HG02852 (cell line): ENCODE results near the gene RNF41.
"Not testable (repeated sequence)": the region's sequence is repeated elsewhere in the genome, so short reads cannot be mapped to it uniquely, and the experiment has no call there.

Source experiments
- ATAC-seq: cut with Tn5 transposase; IDR thresholded peaks from one replicate; pipeline ENCODE4 v1.9.1; 2021; ENCODE audit warnings: mild to moderate bottlenecking, moderate library complexity; ENCODE audit not compliant: unreplicated experiment

RNF41 gene

DNA sequence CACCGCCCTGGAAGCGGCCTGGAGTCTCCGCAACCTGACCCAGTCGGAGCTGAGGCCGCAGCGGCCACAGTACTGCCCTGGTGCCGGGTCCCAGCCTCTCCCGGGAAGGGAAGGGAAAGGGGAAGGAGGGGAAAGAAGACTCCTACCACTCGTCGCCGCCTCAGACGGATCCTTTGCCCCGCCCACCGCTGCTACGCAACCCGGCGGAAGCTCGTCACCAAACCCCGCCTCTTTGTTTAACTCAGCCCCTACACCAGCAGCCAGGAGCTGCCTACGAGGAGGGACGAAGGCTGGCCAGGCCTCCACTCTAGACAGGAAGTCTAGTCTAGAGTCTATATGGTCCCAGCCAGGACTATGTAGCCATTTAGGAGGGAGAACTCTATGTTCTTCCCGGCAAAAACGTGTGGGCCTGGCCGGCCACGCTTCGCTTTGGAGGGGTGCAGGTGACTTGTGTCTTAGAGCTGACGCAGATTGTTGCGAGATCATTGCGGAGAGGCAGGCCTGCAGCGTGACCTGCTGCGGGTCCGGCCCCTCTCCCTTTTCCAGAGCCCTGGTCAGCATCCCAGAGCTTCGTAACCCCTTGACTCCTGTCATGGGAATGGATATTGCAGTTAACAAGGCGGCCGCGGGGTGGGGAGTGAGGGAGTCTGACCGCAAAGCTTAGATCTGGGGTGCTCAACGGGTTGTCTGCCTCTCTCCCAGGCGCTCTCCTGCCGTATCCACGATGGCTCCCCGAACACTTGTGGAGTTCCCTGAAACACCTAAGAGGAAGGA is at the start of gene RNF41:
RNF41 (minus strand) TSS at position 166 of the 774 bp plus-strand sequence. CDS start 7,875 bp downstream, outside the sequence.
- ATAC-seq: peak; percentile 82

DNA sequence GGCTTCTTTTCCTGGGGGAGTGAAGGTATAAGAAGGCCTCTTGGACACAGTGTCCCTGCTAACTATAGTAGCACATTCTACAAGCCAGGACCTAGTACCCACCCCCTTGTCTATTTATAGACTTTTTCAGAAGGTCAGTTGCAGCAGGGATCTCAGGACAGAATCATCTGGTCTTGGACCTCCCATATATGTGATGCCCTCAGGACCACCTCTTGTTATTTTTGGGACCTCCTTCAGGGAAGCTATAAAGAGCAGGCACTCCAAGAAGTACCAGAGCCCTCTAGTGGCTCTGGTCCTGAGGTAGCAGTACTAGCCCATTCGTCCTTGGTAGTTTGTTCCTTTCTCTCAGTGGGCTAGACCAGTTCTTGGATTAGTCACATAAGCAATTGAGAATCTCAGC is 49.3 kb upstream of the RNF41 start:
- ATAC-seq: no peak

DNA sequence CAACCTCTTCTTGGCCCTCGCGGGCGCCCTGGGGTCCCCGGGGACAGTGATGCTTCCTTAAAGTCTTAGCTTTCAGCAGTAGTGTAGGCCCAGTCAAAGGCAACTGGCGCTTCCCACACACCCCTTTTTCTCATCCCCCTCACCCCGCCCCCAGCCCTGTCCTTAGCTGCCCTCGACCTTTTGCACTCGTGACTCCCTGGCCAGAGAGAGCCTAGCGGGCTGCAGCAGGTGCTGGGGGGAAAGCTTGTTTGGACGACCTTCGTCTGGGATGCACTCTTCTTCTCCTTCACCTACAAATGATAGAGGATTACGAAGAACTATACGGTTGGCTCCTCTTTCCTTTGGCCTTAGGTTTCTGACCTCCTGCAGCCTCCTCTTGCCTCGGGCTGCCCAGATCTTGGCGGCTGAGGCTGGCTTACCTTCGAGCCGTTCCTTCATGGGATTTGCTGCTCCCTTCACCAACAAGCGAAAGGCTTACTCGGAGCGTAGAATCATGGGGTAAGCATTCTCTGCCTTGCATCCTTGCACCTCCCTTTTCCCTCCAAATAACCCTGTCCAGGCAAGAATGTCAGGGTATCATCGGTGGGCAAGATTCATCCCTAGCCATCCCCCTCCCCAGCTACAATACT is 45.8 kb upstream of the RNF41 start:
- ATAC-seq: no peak

DNA sequence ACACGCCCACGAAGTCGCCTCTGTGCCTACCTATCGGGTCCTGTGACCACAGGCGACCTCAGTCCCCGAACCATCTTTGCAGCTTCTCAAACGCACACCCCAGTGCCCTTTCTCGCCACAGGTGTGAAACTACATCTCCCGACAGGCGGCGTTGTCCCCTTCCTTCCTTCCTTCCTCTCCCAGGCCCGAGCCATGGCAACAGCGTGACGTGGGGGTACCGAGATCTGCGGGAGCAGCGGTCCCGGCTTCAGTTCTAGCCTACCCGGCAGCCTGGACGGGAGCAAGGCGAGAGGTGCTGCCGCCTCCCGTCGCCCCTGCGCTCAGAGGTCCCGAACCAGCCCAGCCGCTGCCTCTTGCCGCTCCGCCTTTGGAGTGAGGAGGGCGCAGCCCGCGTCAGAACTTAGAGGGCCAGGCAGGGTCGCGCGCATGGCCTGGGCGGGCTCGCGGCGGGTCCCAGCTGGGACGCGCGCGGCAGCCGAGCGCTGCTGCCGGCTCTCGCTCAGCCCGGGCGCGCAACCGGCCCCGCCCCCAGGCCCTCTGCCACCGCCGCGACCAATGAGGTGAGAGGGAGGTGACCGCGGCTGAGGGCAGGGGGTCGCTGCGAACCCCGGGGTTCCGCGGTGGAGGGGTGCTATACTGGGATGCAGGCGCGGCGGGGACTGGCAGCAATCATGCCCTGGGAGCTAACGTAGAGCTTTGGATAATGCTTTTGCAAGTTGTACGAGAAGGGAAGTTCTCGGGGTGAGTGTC is 45.1 kb upstream of the RNF41 start, which contains the start of gene COQ10A:
COQ10A (plus strand) TSS at position 250 of the 750 bp plus-strand sequence; CDS start at position 427, 177 bp downstream.
- ATAC-seq: peak; percentile 91

DNA sequence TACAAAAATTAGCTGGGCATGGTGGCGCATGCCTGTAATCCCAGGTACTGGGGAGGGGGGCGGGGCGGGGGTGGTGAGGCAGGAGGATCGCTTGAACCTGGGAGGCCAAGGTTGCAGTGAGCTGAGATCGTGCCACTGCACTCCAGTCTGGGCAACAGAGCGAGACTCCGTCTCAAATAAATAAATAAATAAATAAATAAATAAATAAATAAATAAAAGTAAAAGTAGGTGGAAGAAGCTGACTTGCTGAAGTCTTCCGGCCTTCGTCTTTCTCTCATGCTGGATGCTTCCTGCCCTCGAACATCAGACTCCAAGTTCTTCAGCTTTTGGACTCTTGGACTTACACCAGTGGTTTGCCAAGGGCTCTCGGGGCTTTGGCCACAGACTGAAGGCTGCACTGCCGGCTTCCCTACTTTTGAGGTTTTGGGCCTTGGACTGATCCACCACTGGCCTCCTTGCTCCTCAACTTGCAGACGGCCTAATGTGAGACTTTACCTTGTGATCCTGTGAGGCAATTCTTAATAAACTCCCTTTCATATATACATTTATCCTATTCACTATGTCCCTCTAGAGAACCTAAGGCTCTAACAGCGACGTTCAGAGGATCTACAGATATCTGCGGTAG is 44.5 kb upstream of the RNF41 start:
- not testable (repeated sequence) for ATAC-seq

DNA sequence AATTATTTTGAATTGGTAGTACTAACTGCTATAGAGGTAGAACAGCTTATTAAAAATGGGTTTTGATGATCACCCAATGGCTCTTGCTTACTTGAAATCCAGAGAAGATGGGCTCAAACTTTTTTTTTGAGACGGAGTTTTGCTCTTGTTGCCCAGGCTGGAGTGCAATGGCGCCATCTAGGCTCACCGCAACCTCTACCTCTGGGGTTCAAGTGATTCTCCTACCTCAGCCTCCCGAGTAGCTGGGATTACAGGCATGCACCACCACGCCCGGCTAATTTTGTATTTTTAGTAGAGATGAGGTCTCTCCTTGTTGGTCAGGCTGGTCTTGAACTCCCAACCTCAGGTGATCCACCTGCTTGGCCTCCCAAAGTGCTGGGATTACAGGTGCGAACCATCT is 41.2 kb upstream of the RNF41 start:
- ATAC-seq: not testable (repeated sequence)

DNA sequence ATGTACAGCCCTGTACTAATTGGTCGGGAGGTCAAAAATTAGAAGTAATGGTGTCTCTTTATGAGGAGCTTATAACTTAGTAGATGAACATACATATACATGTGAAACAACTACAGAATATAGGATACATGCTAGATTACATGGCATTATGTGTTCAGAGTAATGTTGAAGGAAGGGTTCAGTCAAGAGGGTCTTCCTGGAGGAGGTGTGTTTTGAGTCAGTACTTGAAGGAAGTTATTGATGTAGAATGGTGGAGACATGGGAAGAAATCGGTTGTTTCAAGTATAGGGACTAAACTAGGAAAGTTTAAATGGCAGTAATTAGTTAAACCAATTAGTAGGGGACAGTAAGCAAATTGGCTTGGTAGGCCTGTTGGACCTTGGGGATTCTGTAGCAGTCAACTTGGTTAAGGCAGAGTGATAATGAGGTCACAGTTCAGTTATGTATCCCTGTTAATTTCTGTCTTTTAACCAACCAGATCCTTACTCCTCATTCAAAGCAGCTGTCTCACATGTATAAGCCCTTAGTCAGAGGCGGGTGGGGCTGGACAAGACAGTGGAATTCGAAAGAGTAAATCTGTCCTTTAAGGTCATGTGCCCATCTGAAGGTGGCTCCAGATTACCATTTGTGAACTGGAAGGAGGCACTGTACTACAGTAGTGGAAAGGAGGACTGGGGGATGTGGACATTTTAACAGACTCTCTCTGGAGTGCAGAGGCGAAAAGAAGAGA is 39.9 kb upstream of the RNF41 start:
- no peak for ATAC-seq

DNA sequence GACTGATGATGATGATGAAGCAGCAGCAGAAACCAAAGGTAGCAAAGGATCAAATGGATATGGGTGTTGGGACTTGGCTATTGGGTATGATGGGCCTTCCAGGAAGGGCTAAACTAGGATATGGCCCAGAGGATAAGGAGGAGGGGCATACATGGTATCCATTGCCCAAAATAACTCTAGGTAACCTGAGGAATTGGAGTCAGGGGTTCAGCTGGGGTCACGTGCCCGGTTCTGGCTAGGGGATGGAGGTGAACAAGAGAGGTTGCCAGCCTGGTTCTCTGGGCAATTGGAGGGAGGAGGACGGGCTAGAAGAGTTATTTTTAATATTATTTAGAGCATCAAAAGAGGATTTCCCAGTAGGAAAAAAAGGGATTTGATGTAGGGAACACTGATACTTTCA is 39.2 kb upstream of the RNF41 start:
- ATAC-seq: no peak

DNA sequence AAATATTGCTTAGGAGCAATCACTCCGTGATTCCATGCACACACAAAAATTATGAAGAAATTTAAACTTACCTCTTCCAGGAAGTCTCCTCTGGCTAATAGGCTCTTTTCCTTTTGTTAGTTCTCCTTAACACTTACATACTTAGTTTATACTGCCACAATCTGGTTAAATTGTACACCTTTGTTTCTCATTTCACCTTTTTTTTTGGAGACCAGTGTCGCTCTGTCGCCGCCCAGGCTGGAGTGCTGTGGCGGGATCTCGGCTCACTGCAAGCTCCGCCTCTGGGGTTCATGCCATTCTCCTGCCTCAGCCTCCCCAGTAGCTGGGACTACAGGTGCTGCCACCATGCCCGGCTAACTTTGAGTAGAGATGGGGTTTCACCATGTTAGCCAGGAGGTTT is 38.7 kb upstream of the RNF41 start:
- ATAC-seq: no peak

DNA sequence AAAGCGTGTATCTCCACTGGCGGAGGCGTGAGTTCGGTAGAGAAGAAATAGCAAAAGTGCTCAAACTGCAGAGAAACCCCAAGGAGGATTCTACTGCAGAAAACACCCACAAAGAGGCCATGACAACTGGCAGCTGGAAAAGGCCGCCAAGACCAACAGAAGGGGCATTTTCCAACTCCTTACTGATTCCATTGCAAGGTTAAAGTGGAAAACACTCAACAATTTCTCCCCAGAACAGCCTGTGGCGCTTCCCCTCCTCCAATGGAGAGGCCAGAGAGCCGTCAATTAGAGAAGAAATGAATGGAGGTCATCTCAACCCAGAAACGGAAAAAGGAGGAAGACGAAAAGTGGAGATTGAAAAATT is 37.1 kb upstream of the RNF41 start:
- no peak for ATAC-seq

DNA sequence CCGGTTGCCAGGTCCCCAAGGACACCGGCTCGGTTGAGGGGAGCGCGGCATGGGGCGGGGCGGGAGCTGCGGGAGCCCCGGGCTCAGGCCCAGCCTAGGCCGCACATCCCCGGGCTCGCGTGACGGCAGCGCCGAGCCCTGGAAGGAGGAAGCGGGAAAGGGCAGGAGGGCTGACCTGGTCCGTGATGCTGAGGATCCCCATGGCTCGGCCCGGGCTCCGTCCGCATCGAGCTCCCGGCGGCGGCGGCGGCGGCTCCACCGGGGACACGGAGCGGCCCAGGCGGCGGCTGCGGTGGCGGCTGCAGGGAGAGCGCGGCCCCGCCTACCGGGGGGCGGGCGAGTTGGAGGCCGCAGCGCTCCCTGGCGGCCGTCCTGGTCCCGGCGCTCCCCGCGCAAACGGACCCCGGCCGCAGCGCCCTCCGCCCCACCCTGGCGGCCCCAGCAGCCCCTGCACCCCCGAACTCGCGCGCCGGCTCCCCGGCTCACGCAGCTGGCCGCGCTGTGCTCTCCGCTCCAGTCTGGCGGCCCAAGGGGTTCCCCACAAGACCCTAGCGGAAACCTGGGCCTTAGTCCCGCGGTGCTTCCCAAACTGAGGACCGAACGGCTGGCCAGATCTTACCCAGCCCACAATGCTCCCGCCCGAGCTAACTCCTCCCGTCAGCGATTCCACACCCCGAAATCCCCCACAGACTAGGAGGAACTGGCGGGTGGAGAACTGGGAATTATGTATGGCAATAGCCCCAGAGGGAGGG is 36.5 kb upstream of the RNF41 start, which contains the start of gene ANKRD52:
ANKRD52 (minus strand) TSS at position 317 of the 752 bp plus-strand sequence; CDS start at position 202, 115 bp downstream.
- peak; percentile 91 for ATAC-seq

DNA sequence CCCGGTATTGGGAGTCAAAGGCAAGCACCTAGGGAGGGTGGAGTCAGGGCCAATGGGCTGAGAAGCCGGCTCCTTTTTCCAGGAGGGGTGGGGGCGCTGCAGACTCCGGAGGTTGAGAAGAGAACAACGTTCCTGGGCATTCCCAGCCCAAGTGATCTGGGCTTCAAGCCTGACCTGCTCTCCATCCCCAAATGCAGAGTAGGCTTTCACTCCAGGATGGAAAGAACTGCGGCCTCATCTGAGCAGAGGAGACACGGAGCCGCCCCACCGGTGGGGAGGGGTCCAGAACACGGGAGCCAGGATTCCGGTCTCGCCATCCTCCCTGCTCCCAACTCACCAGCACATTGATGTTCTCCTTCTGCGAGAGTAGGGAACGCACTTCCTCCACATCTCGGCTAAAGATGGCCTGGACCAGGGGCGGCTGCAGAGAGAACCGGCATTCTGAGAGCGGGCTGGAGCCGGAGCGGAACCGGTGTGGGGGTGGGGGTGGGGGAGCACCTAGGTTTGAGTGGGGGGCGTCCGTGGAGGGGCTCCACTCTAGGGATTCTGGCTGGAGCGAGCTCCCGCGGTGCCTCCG is 35.9 kb upstream of the RNF41 start:
- peak; percentile 8 for ATAC-seq

DNA sequence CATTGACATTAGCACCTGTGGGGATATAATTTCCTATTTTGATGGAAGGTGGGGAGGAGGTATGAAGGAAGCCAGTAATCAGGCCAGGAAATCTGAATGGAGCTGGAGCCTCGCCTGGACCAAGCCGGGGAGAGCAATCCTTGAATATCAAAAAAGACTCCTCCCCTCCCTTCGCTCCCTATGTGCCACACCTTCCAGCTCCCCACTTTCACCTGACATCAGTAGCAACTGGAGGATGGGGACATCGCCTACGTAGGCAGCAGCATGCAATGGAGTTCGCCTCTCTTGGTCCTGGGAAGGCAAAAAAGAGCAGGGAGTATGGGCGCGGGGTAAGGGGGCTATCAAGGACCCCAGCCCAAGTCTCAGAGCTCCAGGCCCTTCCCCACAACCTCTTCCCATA is 35.3 kb upstream of the RNF41 start:
- no peak for ATAC-seq

DNA sequence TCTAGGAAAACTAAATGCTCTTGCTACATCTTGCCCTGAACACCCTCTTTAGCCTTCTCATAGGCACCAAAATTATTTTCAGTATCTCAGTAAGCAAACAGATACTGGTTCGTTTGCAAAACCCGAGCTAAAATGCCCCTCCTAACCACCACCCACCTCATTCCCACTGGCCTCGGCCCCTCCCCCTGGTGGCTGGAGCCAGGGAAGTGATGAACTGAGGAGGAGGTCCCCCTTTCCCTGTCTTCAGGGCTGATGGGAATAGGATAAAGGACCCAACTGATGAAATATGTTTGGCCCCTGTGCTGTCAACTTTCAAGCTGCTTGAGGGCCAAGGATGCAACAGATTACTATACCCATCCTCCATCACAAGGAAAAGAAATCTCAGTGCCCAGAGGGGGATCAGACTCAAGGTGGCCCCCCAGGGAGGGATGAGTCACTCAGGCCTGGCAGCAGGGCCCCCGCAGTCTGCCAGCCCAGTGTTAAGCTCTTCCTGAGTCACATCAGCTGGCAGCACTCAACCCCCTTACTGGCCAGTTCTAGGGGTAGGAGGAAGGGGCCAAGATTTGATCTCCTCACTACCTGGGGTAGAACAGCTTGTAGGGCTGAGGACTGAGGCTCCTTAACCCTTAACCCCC is 34.7 kb upstream of the RNF41 start:
- no peak for ATAC-seq

DNA sequence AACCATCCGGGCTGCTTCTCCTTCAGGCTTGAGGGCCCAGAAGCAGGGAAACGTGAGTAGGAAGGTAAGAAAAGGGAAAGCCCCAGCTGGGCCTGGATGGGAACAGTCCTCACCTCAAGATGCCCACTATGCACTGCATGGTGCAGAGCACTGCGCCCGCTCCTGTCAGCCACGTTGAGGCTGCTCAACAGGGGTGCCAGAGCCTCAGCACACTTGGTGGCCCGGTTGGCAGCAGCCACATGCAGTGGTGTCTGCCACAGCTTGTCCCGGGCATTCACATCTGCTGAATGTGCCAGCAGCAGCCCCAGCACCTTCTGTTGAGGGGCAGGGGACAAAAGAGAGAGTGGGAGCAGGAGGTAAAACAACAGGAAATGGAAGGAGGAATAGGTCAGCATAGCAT is 33.9 kb upstream of the RNF41 start:
- ATAC-seq: no peak

DNA sequence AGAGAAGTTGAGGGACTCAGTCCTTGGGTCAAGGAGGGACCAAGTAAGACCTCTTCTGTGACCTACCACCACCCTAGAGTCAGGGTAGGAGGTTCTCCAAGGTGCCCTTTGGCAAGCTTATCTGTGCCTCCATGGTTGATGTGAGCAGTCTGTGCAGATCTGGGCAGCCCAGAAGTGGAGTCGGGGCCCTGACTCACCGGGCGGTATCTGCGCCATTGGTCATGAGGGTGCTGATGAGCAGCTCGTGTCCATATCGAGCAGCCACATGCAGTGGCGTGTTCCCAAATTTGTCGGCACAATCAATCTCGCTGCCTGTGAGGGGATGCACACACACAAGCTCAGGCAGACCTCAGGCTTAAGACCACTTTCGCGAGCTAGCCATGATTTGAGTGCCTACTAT is 31.4 kb upstream of the RNF41 start:
- no peak for ATAC-seq

DNA sequence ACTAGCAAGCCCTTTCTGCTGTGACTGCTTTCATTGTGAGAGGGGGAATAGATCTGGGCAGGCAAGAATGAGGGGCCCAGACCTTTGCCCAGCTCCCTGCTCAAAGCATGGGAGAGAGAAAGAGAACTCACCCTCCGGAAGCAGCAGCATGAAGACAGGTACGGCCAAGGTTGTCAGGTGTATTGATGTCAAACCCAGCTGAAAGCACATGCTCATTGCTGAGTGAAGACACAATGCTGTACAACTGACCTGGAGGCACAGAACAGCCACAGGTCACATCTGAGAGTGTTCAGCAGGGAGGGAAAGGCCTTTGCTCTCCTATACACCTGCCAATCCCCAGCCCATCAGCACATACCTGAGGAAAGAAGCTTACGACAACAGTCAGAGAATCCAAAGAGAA is 30.9 kb upstream of the RNF41 start:
- ATAC-seq: no peak

DNA sequence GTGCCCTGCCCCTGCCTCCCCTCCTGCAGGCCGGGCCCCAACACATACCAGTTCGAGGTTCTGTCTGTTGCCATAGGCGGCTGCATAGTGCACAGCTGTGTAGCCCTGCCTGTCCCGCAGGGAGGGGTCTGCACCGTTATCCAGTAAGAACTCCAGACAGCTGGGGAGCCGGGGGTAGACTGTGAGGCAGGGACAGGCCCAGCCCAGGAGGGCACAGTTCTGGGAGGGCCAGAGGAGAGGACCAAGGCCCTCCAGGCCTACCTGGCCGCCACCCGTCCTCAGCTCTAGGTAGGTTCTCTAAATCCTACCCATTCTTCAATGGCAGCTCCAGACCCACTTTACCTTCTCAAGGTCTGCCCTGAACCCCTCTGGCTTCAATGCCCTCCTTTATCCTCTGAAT is 27.0 kb upstream of the RNF41 start:
- no peak for ATAC-seq

DNA sequence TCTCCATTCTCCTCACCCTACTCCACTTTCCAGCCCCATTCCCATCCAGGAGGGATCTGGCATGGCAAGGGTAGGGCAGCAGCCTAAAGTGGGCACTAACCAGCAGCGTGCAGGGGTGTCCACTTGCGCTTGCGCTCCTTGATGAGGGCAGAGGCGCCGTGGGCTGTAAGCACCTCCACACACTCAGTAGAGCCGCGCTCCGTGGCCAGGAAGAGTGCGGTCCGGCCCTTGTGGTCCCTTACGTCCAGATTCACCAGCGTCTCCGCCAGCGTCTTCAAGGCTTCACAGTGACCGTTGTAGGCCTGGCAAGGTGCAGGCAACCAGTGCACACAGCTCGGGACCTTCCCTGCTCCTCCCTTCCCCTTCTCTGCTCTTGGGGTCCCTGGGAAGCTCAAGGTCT is 26.2 kb upstream of the RNF41 start:
- ATAC-seq: no peak
